Upper lobe of left lung (tissue), 6 donors: ENCODE measurements around the gene DCAF15. TPM values are rescaled to one million over a fixed set of nuclear protein-coding genes. Genes with fewer than 3 reads are reported as not detected.

Experiments used
- ATAC-seq, 2 donors: fragments of 200-7000 bp; cut with Tn5 transposase; one replicate each; pipeline ENCODE4 v1.9.1; 2022; ENCODE audit warnings: mild to moderate bottlenecking in 2 of 2, moderate library complexity in 2 of 2; ENCODE audit not compliant: low FRiP score in 2 of 2
- DNase-seq, 2 donors: peaks; one replicate each; pipeline ENCODE4 v3.0.0-alpha.2; 2019 to 2020
- H3K27ac ChIP-seq, 4 donors: fragments of 200-600 bp; sonication (generic); one replicate each; pipeline ENCODE4 v1.5.1; 2016 to 2019
- H3K27me3 ChIP-seq, 4 donors: fragments of 200-600 bp; sonication (generic); one replicate each; pipeline ENCODE4 v1.5.1; 2017 to 2019
- H3K36me3 ChIP-seq, 4 donors: fragments of 200-600 bp; sonication (generic); one replicate each; pipeline ENCODE4 v1.5.1; 2016 to 2019
- H3K4me1 ChIP-seq, 4 donors: fragments of 200-600 bp; sonication (generic); one replicate each; pipeline ENCODE4 v1.5.1; 2018 to 2019
- H3K4me3 ChIP-seq, 4 donors: fragments of 200-600 bp; sonication (generic); one replicate each; pipeline ENCODE4 v1.5.1; 2017 to 2019; ENCODE audit warnings: mild to moderate bottlenecking in 2 of 4, moderate library complexity in 1 of 4
- H3K9me3 ChIP-seq, 4 donors: fragments of 200-600 bp; sonication (generic); one replicate each; pipeline ENCODE4 v1.5.1; 2018 to 2019
- CTCF ChIP-seq, 6 experiments: fragments of 450-650 bp in 4 of 6; fragments of 200-600 bp in 2 of 6; sonication (generic) in 2 of 6; IDR thresholded peaks; one replicate each; pipeline ENCODE4 v1.5.1; 2016 to 2019; ENCODE audit warnings: antibody characterized with exemption in 6 of 6
- EP300 ChIP-seq, 4 donors: sonication (generic); formaldehyde crosslinking; IDR thresholded peaks; one replicate each; pipeline ENCODE4 v1.5.1; 2017; ENCODE audit warnings: antibody characterized with exemption in 4 of 4, control low read depth in 2 of 4
- POLR2A ChIP-seq, 4 donors: fragments of 450-650 bp; IDR thresholded peaks; one replicate each; pipeline ENCODE4 v1.5.1; 2016 to 2017; ENCODE audit warnings: antibody characterized with exemption in 4 of 4, mild to moderate bottlenecking in 2 of 4
- POLR2AphosphoS5 ChIP-seq, 2 donors: sonication (generic); formaldehyde crosslinking; IDR thresholded peaks; one replicate each; pipeline ENCODE4 v1.5.1; 2017; ENCODE audit warnings: antibody characterized with exemption in 2 of 2
- WGBS, 2 donors: methylation state at CpG; one replicate each; pipeline ENCODE4 v1.1.5; 2017 to 2018; 5-methylcytosine and 5-hydroxymethylcytosine counted together
- total RNA-seq, 6 donors: library from RNA; depleted of rRNA in 4 of 6; stranded (reverse); fragments of >200 nt in 4 of 6; gene quantifications; one replicate each; pipeline versions ENCODE4 v1.1.0 to v1.2.1, GENCODE V29; 2016 to 2021
- donor health status: DM: no; HTN: no; CAD: no; lungs with moderate emphysema.
- donor health status: DM: no; HTN: yes; CAD: no; lungs with severe emphysema.

Gene DCAF15
- total RNA-seq, 6 donors from 2014 or later = 20.5 to 51.3 (median 39.0) TPM

- WGBS, 2 donors = 80 to 95% methylated on average over 5 to 9 of the region's 12 CpGs
- H3K27ac ChIP-seq = no peak overlapping the region
- H3K9me3 ChIP-seq = no peaks in the 10 kb centered on the region
- DNase-seq = peak in 1 of 2 donors; percentile 78
- TF ChIP-seq EP300 (IDR thresholded peaks at IDR 0.05) (no peak), POLR2AphosphoS5 (IDR thresholded peaks at IDR 0.05) (no peak), POLR2A (IDR thresholded peaks at IDR 0.05) (no peak), CTCF (IDR thresholded peaks at IDR 0.05) (no peak)
- ATAC-seq = no peak
- no peak overlapping the region for H3K4me3 ChIP-seq
- H3K4me1 ChIP-seq = peaks cover 0 to 12% (median 5%) of the 10 kb centered on the region in 4 donors
- H3K36me3 ChIP-seq = peaks cover 0 to 59% (median 26%) of the 10 kb centered on the region in 4 donors
- H3K27me3 ChIP-seq = no peaks in the 10 kb centered on the region
Measured at GRCh38 chr19:13929340-13929739, 23.0 kb upstream of the DCAF15 start.

- Histone ChIP-seq H3K4me3 (no peak overlapping the region), H3K27ac (no peak overlapping the region), H3K4me1 (peaks cover 0 to 12% (median 5%) of the 10 kb centered on the region in 4 donors), H3K27me3 (no peaks in the 10 kb centered on the region), H3K36me3 (peaks cover 0 to 53% (median 22%) of the 10 kb centered on the region in 4 donors), H3K9me3 (no peaks in the 10 kb centered on the region)
- WGBS, 2 donors = 88% methylated on average over 10 of the region's 17 CpGs; no CpG with 5 or more reads in 1 of the 2 donors
- TF ChIP-seq POLR2AphosphoS5 (IDR thresholded peaks at IDR 0.05) (no peak), CTCF (IDR thresholded peaks at IDR 0.05) (no peak), POLR2A (IDR thresholded peaks at IDR 0.05) (no peak), EP300 (IDR thresholded peaks at IDR 0.05) (no peak)
- ATAC-seq (no peak), DNase-seq (peak in 1 of 2 donors; percentile 65)
Measured at GRCh38 chr19:13929956-13930355, 22.4 kb upstream of the DCAF15 start.

GRCh38 chr19:13930402-13930801 lies 21.9 kb upstream of the DCAF15 start:
- no peak overlapping the region for H3K27ac ChIP-seq
- DNase-seq = peak in 1 of 2 donors; percentile 65
- H3K4me3 ChIP-seq = no peak overlapping the region
- 85 to 92% methylated on average over 2 to 17 of the region's 17 CpGs for WGBS, 2 donors
- no peak for TF ChIP-seq POLR2AphosphoS5 (IDR thresholded peaks at IDR 0.05)
- no peak for TF ChIP-seq CTCF (IDR thresholded peaks at IDR 0.05)
- TF ChIP-seq POLR2A (IDR thresholded peaks at IDR 0.05) = no peak
- TF ChIP-seq EP300 (IDR thresholded peaks at IDR 0.05) = no peak
- H3K4me1 ChIP-seq = peaks cover 0 to 12% (median 5%) of the 10 kb centered on the region in 4 donors
- H3K9me3 ChIP-seq = no peaks in the 10 kb centered on the region
- H3K36me3 ChIP-seq = peaks cover 0 to 49% (median 22%) of the 10 kb centered on the region in 4 donors
- H3K27me3 ChIP-seq = no peaks in the 10 kb centered on the region
- ATAC-seq = no peak

GRCh38 chr19:13931391-13932148 lies 20.7 kb upstream of the DCAF15 start:
- ATAC-seq = no peak

More at GRCh38 chr19:13931391-13932148, 20.7 kb upstream of the DCAF15 start:
- H3K9me3 ChIP-seq = no peaks in the 10 kb centered on the region
- no peak overlapping the region for H3K27ac ChIP-seq
- peak in 1 of 2 donors; percentile 73 for DNase-seq
- no peak overlapping the region for H3K4me3 ChIP-seq
- H3K4me1 ChIP-seq = peaks cover 0 to 7% (median under 1%) of the 10 kb centered on the region in 4 donors
- no peaks in the 10 kb centered on the region for H3K27me3 ChIP-seq
- H3K36me3 ChIP-seq = peaks cover 0 to 40% (median 18%) of the 10 kb centered on the region in 4 donors
- TF ChIP-seq POLR2AphosphoS5 (IDR thresholded peaks at IDR 0.05) (no peak), EP300 (IDR thresholded peaks at IDR 0.05) (no peak), POLR2A (IDR thresholded peaks at IDR 0.05) (no peak), CTCF (IDR thresholded peaks at IDR 0.05) (no peak)
- WGBS, 2 donors = 89 to 95% methylated on average over 4 to 20 of the region's 30 CpGs
